Fibroblast of skin of left quadriceps (primary cell): Measurements from ENCODE around the gene HUWE1.
"Not testable (repeated sequence)": the region's sequence is repeated elsewhere in the genome, so short reads cannot be mapped to it uniquely, and the experiment has no call there.

Experiments used
- DNase-seq, 2 experiments: peaks; one replicate each; pipeline ENCODE4 v3.0.0-alpha.2; 2013; ENCODE audit warnings: low read depth in 2 of 2

The HUWE1 gene

DNA sequence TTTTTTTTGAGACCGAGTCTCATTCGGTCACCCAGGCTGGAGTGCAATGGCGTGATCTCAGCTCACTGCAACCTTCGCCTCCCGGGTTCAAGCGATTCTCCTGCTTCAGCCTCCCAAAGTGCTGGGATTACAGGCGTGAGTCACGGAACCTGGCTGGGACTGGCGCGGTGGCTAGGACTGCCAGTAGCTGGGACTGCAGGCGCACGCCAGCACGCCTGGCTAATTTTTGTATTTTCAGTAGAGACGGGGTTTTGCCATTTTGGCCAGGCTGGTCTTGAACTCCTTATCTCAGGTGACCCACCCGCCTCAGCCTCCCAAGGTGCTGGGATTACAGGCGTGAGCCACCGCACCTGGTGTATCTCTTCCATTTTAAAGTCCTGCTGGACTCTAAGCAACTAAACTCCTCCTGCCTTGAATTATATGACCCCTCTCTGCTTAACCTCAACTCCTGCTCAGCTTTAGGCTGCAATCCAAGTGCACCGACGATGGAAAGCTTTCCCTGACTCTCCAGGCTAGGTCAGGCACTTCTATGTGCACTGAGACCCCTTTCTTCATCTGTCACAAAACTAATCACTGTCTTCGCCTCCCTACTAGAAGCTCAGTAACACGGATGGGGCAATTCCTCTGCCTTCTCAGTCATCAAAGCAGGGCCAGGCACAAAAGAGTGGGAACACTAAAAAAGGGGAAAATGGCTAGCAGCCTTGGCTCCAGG is 155.1 kb downstream of the HUWE1 start:
- not testable (repeated sequence) for DNase-seq

DNA sequence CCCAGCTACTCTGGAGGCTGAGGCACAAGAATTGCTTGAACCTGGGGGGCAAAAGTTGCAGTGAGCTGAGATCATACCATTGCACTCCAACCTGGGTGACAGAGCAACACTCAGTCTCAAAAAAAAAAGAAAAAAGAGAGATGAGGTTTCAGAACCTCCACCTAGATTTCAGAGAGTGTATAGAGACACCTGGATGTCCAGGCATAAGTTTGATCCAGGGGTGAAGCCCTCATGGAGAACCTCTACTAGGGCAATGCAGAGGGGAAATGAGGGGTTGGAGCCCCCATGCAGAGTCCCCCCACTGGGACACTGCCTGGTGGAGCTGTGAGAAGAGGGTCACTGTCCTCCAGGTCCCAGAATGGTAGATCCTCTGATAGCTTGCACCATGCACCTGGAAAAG is 159.5 kb downstream of the HUWE1 start:
- DNase-seq = no peak

DNA sequence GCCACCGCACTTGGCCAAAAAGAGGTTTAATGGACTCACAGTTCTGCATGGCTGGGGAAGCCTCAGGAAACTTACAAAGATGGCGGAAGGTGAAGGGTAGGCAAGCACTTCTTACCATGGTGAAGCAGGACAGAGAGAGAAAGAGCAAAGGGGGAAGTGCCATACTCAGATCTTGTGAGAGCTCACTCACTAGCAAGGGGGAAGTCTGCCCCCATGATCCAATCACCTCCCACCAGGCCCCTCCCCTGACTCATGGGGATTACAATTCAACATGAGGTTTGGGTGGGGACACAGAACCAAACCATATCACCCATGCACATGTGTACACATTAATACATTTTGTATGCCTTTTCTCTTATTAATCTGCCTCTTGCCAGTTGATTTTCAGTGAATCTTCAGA is 175.2 kb downstream of the HUWE1 start:
- no peak for DNase-seq

DNA sequence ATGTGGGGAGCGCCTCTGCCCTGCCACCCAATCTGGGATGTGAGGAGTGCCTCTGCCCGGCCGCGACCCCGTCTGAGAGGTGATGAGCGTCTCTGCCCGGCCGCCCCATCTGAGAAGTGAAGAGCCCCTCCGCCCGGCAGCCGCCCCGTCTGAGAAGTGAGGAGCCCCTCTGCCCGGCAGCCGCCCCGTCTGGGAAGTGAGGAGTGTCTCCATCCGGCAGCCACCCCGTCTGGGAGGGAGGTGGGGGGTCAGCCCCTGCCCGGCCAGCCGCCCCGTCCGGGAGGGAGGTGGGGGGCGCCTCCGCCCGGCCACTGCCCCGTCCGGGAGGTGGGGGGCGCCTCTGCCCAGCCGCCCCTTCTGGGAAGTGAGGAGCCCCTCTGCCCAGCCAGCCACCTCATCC is 182.5 kb downstream of the HUWE1 start:
- DNase-seq = not testable (repeated sequence)

DNA sequence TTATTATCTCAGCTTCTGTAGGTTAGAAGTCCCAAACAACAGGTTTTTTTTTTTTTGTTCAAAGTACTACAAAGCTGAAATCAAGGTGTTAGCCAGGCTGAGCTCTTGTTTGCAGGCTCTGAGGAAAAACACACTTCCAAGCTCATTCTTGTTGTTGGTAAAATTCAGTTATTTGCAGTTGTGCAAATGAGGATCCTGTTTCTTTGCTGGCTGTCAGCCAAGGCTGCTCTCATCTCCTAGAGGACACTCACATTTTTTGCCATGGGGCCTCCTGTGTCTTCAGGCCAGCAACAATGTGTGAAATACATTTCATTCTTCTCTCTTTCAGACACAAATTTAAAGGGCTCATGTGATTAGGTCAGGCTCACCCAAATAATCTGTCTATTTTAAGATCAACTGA is 192.1 kb downstream of the HUWE1 start:
- DNase-seq = no peak

DNA sequence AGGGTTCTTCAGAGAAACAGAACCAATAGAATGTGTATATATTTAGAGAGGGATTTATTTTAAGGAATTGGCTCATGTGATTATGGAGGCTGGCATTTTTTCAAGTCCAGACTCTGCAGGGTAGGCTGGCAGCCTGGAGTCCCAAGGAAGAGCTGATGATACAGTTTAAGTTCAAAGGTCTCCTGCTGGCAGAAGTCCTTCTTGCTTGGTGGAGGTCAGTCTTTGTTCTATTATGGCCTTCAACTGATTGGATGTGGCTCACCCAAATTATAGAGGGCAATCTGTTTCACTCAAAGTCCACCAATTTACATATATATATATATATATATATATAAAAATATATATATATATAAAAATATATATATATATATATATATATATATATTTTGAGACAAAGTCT is 200.2 kb downstream of the HUWE1 start:
- no peak for DNase-seq

DNA sequence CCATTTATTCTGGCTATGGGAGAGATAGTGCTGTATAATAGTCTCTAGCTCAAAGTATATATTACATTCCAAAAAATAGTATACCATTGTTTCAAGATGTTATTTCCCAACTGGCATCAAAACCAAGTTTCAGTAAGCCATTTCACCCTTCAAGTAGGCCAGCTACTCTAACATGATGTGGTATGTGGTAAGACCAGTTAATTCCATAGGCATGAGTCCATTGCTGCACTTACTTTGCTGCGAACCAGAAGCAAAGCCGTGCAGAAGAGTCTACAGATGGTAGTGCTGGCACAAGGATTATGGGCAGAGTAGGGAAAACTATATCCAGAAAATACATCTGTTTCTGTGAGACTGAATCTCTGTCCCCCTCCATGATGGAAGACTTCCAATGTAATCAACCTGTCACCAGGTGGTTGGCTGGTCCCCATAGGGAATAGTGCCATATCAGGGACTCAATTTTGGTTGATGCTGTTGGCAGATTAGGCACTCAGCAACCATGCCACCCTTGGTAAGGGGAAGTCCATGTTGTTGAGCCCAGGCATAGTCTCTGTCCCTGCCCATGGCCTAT is 202.6 kb downstream of the HUWE1 start:
- no peak for DNase-seq

DNA sequence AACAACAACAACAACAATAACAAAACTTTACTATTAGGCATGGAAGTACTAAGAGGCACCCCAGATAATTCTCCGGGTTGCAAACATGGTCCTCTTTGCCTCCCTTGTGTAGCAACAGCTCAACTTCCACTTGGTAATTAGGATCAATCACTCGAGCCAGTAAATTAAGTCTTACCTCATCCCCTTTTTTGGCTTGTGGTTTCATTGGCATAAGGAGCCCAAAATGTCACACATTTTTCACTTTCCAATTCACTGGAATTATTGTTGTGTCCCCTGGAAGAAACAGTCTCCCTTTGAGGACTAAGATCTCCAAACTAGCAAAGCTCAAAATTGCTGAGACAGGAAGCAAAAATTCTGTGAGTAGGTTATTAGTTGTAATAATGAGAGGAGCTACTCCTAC is 203.1 kb downstream of the HUWE1 start:
- no peak for DNase-seq
